GM06990 (cell line): ENCODE data around the gene CNTNAP2.

Source experiments
- DNase-seq: peaks from one replicate; pipeline ENCODE4 v3.0.0-alpha.2; 2011; ENCODE audit not compliant: insufficient read length; ENCODE audit errors: extremely low read depth
- H3K27me3 ChIP-seq: replicated peaks from 2 replicates; pipeline ENCODE4 v1.6.0; 2011; ENCODE audit warnings: low read length; ENCODE audit not compliant: control insufficient read depth, insufficient read depth
- H3K36me3 ChIP-seq: 2 replicates; pipeline ENCODE4 v1.5.1; 2011; ENCODE audit warnings: low read length; ENCODE audit not compliant: control insufficient read depth, insufficient read depth
- H3K4me3 ChIP-seq: replicated peaks from 2 replicates; pipeline ENCODE4 v1.5.1; 2011; ENCODE audit warnings: low read depth, mild to moderate bottlenecking, control low read depth, low read length
- TF ChIP-seq, protein P1 (sequence below): IDR thresholded peaks from 2 replicates; pipeline ENCODE4 v1.5.1; 2011; ENCODE audit warnings: low read length, control low read depth, mild to moderate bottlenecking, inconsistent platforms; ENCODE audit not compliant: insufficient read depth, poor library complexity, severe bottlenecking

The CNTNAP2 gene

DNA sequence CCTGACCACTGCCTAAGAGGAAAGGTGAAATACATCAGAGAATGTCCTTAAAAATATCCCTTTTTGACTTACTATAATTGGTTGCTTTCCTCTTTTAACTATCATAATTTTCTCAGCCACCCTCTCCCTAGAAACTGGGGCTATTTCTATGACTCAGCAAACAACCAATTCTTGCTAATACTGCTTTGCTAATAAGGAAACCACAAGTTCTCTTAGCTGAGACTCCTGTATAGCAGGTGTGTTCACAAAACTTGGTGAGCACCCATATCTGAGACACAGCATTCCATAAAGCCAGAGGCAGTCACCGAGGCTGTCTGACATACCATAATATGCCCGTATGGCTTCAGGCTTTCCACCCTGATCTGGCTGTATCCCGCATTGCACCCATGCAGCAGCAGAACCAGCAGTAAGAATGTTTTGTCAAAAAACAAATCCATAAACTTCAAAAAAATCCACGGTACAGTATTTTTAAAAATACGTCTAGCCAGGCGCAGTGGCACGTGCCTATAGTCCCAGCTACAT lies 2282.3 kb downstream of the CNTNAP2 start:
- Histone ChIP-seq H3K36me3 (no peaks in the 10 kb centered on the region), H3K4me3 (no peak overlapping the region), H3K27me3 (no peaks in the 10 kb centered on the region; the same call in 1 of the 2 replicates)
- peak; percentile 14 for DNase-seq
- TF ChIP-seq, protein P1, sequence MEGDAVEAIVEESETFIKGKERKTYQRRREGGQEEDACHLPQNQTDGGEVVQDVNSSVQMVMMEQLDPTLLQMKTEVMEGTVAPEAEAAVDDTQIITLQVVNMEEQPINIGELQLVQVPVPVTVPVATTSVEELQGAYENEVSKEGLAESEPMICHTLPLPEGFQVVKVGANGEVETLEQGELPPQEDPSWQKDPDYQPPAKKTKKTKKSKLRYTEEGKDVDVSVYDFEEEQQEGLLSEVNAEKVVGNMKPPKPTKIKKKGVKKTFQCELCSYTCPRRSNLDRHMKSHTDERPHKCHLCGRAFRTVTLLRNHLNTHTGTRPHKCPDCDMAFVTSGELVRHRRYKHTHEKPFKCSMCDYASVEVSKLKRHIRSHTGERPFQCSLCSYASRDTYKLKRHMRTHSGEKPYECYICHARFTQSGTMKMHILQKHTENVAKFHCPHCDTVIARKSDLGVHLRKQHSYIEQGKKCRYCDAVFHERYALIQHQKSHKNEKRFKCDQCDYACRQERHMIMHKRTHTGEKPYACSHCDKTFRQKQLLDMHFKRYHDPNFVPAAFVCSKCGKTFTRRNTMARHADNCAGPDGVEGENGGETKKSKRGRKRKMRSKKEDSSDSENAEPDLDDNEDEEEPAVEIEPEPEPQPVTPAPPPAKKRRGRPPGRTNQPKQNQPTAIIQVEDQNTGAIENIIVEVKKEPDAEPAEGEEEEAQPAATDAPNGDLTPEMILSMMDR: no peak

- no peaks in the 10 kb centered on the region for H3K36me3 ChIP-seq
- no peak overlapping the region for H3K4me3 ChIP-seq
- no peak for DNase-seq
- H3K27me3 ChIP-seq: no peaks in the 10 kb centered on the region; the same call in 1 of the 2 replicates
- TF ChIP-seq, protein P1: no peak
These were observed 2283.5 kb downstream of the CNTNAP2 start for GRCh38 chr7:148400101-148400500.

DNA sequence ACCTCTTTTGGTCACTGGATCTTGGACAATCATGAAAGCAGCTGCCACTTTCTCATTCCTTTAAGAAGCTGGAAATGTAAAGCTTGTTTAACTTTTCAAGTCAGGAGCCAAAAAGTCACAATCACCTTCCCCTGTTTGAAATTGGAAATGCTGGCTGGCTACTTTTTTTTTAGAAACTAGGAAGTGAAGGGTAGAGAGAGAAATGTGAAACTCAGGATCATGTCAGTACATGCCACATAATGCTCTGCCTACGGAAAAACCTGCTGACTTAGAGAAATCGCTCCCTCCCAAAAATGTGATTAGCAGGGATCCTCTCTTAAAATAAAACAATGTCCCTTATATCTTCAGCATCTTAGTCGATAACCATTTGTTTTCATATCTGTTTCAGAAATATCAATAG lies 2285.6 kb downstream of the CNTNAP2 start:
- TF ChIP-seq, protein P1: no peak
- DNase-seq: no peak
- Histone ChIP-seq H3K4me3 (no peak overlapping the region), H3K36me3 (no peaks in the 10 kb centered on the region), H3K27me3 (no peaks in the 10 kb centered on the region)

DNA sequence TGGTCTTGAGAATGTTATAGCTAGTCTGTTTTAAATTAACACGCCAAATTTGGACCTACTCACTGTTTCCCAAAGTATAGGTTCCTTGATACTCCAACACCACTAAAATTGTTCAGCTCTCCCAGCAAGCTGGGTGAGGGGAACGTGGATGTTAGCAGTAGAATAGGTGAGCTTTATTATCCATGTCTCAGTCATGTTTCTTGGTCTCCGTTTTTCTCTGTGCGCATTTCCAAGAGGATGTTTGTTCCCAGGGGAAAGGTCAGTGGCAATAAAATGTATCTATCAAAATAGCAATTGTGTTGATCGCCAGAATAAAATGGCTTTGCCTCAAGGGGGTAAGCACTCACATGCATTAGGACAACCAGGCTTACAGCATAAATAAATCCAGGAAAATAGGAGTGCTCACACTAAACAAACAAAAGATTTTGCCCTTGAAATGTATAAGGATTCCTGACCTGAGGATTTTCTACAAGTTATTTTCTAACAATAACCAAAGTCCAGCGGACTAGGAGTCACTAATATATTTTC lies 2286.9 kb downstream of the CNTNAP2 start:
- no peak for DNase-seq
- no peaks in the 10 kb centered on the region for H3K27me3 ChIP-seq
- TF ChIP-seq, protein P1: no peak

GRCh38 chr7:148408307-148408706 lies 2291.7 kb downstream of the CNTNAP2 start:
- no peaks in the 10 kb centered on the region for H3K27me3 ChIP-seq
- DNase-seq: no peak
- TF ChIP-seq, protein P1: no peak

More for the DNA sequence above, 2286.9 kb downstream of the CNTNAP2 start:
- Histone ChIP-seq H3K36me3 (no peaks in the 10 kb centered on the region), H3K4me3 (no peak overlapping the region)

DNA sequence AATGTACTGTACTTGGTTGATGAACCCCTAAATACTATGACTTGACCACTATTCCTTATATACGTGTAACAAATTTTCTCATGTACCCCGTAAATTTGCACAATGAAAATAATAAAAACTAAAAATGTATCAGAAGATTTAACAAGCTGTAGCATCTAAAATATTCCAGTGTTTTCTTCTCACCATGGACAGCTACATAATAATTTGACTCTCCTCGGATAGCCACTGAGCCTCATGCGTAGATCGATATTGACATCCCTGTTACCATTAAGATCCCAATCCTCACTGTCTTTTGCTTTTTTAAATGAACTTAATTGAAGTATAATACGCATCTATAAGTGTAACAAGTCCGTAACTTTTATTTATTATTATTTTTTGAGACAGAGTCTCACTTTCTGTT lies 2294.3 kb downstream of the CNTNAP2 start:
- no peaks in the 10 kb centered on the region for H3K36me3 ChIP-seq
- DNase-seq: no peak
- H3K4me3 ChIP-seq: no peak overlapping the region
- H3K27me3 ChIP-seq: no peaks in the 10 kb centered on the region
- TF ChIP-seq, protein P1: no peak

More at GRCh38 chr7:148408307-148408706, 2291.7 kb downstream of the CNTNAP2 start:
- no peak overlapping the region for H3K4me3 ChIP-seq
- no peaks in the 10 kb centered on the region for H3K36me3 ChIP-seq
